ENCODE measurements around the gene THSD4.
A peak's percentile ranks its signal among the peaks of the same experiment; 100 is the strongest.

The THSD4 gene

GRCh38 chr15:71149646-71150557, 34.6 kb downstream of the THSD4 start:
- in situ Hi-C loops (cut with HindIII; ENCODE audit: low sequenced_read_pairs), result no loop called here
- TF ChIP-seq CTCF (IDR thresholded peaks at IDR 0.05; ENCODE audit: low read depth, low read length), result no peak

GRCh38 chr15:71151081-71151480, 35.8 kb downstream of the THSD4 start:
- no peak overlapping the region for H3K4me3 ChIP-seq (ENCODE audit: low read depth, low read length)
- DNase-seq (ENCODE audit: low read depth, low spot score), result peak; percentile 43
- in situ Hi-C loops (cut with HindIII; ENCODE audit: low sequenced_read_pairs), result no loop called here
- TF ChIP-seq CTCF (IDR thresholded peaks at IDR 0.05; ENCODE audit: low read depth, low read length), result no peak

More at GRCh38 chr15:71149646-71150557, 34.6 kb downstream of the THSD4 start:
- no peak overlapping the region for H3K4me3 ChIP-seq (ENCODE audit: low read depth, low read length)
- DNase-seq (ENCODE audit: low read depth, low spot score), result no peak

- TF ChIP-seq CTCF (IDR thresholded peaks at IDR 0.05; ENCODE audit: low read depth, low read length), result no peak
- no peak for DNase-seq (ENCODE audit: low read depth, low spot score)
- in situ Hi-C loops (cut with HindIII; ENCODE audit: low sequenced_read_pairs), result no loop called here
- H3K4me3 ChIP-seq (ENCODE audit: low read depth, low read length), result no peak overlapping the region
These were observed 37.3 kb downstream of the THSD4 start for GRCh38 chr15:71152542-71152941.

- no peak overlapping the region for H3K4me3 ChIP-seq (ENCODE audit: low read depth, low read length)
- in situ Hi-C loops (cut with HindIII; ENCODE audit: low sequenced_read_pairs), result no loop called here
- no peak for DNase-seq (ENCODE audit: low read depth, low spot score)
- no peak for TF ChIP-seq CTCF (IDR thresholded peaks at IDR 0.05; ENCODE audit: low read depth, low read length)
These were observed 38.7 kb downstream of the THSD4 start for GRCh38 chr15:71153823-71154524.

GRCh38 chr15:71154607-71155200, 39.4 kb downstream of the THSD4 start:
- no peak for TF ChIP-seq CTCF (IDR thresholded peaks at IDR 0.05; ENCODE audit: low read depth, low read length)
- H3K4me3 ChIP-seq (ENCODE audit: low read depth, low read length), result no peak overlapping the region
- in situ Hi-C loops (cut with HindIII; ENCODE audit: low sequenced_read_pairs), result no loop called here
- no peak for DNase-seq (ENCODE audit: low read depth, low spot score)

GRCh38 chr15:71155534-71155933, 40.3 kb downstream of the THSD4 start:
- no peak overlapping the region for H3K4me3 ChIP-seq (ENCODE audit: low read depth, low read length)
- no peak for DNase-seq (ENCODE audit: low read depth, low spot score)
- in situ Hi-C loops (cut with HindIII; ENCODE audit: low sequenced_read_pairs), result no loop called here
- TF ChIP-seq CTCF (IDR thresholded peaks at IDR 0.05; ENCODE audit: low read depth, low read length), result no peak
